Stimulated activated CD8-positive, alpha-beta memory T cell treated with anti-CD3 and anti-CD28 coated beads, Interleukin-7, amount 100 ng/mL, for 4 hours (primary cell): Measurements from ENCODE around the gene PPP6R3.
"Not testable (repeated sequence)": the region's sequence is repeated elsewhere in the genome, so short reads cannot be mapped to it uniquely, and the experiment has no call there.

Experiments
- DNase-seq, 2 donors: peaks; one replicate each; pipeline ENCODE4 v3.0.0-alpha.2; 2020; ENCODE audit warnings: low read depth in 2 of 2

The PPP6R3 gene

GRCh38 chr11:68460741-68461574 lies at the start of gene PPP6R3:
PPP6R3 (plus strand) TSS chr11:68460752; CDS start chr11:68537665, 76,913 bp downstream.
- no peak for DNase-seq

- no peak for DNase-seq
These were observed 49.0 kb upstream of the PPP6R3 start for GRCh38 chr11:68411501-68411991.

GRCh38 chr11:68412593-68413475 lies 47.7 kb upstream of the PPP6R3 start:
- no peak for DNase-seq

GRCh38 chr11:68413591-68413999 lies 47.0 kb upstream of the PPP6R3 start:
- no peak for DNase-seq

- DNase-seq: no peak
These were observed 45.9 kb upstream of the PPP6R3 start for GRCh38 chr11:68414496-68415221.

- DNase-seq: no peak
These were observed 44.4 kb upstream of the PPP6R3 start for GRCh38 chr11:68416070-68416578.

GRCh38 chr11:68418648-68419047 lies 41.9 kb upstream of the PPP6R3 start:
- DNase-seq: no peak

- no peak for DNase-seq
These were observed 40.4 kb upstream of the PPP6R3 start for GRCh38 chr11:68420171-68420570.

- no peak for DNase-seq
These were observed 37.1 kb upstream of the PPP6R3 start for GRCh38 chr11:68423481-68423880.

GRCh38 chr11:68424101-68424632 lies 36.4 kb upstream of the PPP6R3 start:
- no peak for DNase-seq

GRCh38 chr11:68424981-68425865 lies 35.3 kb upstream of the PPP6R3 start:
- no peak for DNase-seq

- no peak for DNase-seq
These were observed 34.6 kb upstream of the PPP6R3 start for GRCh38 chr11:68425866-68426380.

- DNase-seq: no peak
These were observed 30.9 kb upstream of the PPP6R3 start for GRCh38 chr11:68429661-68430060.

- no peak for DNase-seq
These were observed 30.2 kb upstream of the PPP6R3 start for GRCh38 chr11:68430384-68430783.

GRCh38 chr11:68430801-68431200 lies 29.8 kb upstream of the PPP6R3 start:
- no peak for DNase-seq

- no peak for DNase-seq
These were observed 28.4 kb upstream of the PPP6R3 start for GRCh38 chr11:68431984-68432645.

- DNase-seq: no peak
These were observed 27.7 kb upstream of the PPP6R3 start for GRCh38 chr11:68432874-68433273.

- DNase-seq: no peak
These were observed 27.0 kb upstream of the PPP6R3 start for GRCh38 chr11:68433541-68433940.

- DNase-seq: not testable (repeated sequence)
These were observed 26.4 kb upstream of the PPP6R3 start for GRCh38 chr11:68434159-68434558.
